Fibroblast of skin of right biceps (primary cell): ENCODE measurements around the gene AVL9.
A peak's percentile ranks its signal among the peaks of the same experiment; 100 is the strongest.
"Not testable (repeated sequence)": the region's sequence is repeated elsewhere in the genome, so short reads cannot be mapped to it uniquely, and the experiment has no call there.

Source experiments
- DNase-seq: peaks from one replicate; pipeline ENCODE4 v3.0.0-alpha.2; 2013

The AVL9 gene

GRCh38 chr7:32496052-32496813 lies 944 bp downstream of the AVL9 start:
- DNase-seq = no peak

- DNase-seq = not testable (repeated sequence)
Observed at GRCh38 chr7:32499755-32500154, 4.5 kb downstream of the AVL9 start.

- DNase-seq = not testable (repeated sequence)
Observed at GRCh38 chr7:32500216-32500615, 4.9 kb downstream of the AVL9 start.

- peak; percentile 87 for DNase-seq
Observed at GRCh38 chr7:32500922-32501341, 5.6 kb downstream of the AVL9 start.

DNA sequence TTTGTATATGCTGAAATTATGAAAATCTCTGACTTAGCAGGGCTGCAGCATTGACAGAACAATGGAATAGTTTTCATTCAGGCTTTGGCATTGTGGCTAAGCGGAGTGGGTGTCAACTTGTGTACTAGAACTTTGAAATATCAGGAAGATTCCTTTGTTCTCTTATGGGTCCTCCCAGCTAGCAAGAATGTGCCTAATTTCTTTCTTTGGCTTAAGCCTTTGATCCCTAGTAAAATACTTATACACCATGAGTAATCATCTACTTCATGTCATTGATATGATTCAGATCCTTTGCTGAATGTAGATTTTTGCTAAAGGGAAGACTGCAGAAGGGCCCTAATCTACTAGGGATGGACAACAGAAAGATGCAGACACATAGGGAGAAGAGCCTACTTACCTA lies 6.2 kb downstream of the AVL9 start:
- peak; percentile 85 for DNase-seq

GRCh38 chr7:32502728-32503127 lies 7.4 kb downstream of the AVL9 start:
- no peak for DNase-seq

DNA sequence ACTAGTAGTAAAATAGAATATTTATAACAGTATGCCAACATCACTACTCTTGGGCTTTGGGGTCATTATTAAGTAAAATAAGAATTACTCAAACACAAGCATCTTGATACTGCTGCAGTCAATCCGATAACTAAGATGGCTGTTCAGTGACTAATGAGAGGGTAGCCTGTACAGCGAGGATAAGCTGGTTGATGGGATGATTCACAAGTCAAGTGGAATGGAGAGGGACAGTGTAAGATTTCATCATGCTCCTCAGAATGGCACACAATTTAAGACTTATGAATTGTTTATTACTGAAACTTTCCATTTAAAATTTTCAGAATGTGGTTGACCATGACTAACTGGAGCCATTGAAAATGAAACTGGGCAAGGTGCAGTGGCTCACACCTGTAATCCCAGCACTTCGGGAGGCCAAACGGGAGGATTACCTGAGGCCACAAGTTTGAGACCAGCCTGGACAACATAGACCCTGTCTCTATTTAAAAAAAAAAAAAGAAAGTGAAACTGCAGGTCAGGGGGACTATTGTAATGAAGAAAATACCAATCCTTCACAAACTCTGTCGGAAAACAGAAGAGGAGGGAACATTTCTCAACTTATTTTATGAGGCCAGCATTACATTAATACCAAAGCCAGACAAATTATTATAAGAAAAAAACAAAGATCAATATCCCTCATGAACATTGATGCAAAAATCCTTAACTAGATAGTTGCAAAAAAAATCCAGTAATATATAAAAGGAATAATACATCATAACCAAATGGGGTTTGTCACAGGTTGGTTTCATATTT lies 11.2 kb downstream of the AVL9 start:
- peak; percentile 95 for DNase-seq

- DNase-seq = peak; percentile 58
Observed at GRCh38 chr7:32507414-32507813, 12.1 kb downstream of the AVL9 start.

DNA sequence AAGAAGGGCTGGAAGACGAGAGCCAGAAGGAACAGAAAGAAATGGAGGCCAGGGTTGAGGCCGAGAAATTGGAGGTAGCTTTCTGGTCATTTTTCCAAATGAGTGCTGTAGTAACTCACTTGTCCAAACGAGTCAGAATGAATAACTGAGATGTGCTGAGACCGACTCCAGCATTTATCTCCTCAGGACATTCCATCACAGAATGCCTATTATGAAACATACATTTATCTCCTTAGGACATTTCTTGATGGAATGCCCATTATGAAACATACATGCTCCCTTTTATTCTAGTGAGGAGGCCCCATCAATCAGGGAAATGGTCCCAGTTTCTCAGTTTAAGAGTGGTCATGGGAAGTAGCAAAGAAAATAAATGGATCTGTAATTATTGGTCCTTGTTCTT lies 16.5 kb downstream of the AVL9 start:
- peak; percentile 10 for DNase-seq

DNA sequence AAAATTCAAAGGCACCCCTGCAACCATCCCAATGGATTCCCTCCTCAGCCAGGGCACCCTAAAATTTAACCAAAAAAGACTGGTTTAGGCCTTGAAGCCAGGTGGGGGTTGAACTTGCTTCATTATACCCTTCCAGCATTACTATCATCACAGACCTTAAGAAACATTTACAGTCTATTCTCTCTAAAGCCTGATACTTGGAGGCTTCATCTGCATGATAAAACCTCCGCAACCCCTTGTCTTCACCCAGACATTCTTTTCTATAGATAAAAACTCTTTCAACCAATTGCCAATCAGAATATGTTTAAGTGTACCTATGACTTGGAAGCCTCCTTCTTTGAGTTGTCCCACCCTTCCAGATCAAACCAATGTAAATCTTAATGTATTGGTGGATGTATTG lies 17.9 kb downstream of the AVL9 start:
- DNase-seq = no peak

DNA sequence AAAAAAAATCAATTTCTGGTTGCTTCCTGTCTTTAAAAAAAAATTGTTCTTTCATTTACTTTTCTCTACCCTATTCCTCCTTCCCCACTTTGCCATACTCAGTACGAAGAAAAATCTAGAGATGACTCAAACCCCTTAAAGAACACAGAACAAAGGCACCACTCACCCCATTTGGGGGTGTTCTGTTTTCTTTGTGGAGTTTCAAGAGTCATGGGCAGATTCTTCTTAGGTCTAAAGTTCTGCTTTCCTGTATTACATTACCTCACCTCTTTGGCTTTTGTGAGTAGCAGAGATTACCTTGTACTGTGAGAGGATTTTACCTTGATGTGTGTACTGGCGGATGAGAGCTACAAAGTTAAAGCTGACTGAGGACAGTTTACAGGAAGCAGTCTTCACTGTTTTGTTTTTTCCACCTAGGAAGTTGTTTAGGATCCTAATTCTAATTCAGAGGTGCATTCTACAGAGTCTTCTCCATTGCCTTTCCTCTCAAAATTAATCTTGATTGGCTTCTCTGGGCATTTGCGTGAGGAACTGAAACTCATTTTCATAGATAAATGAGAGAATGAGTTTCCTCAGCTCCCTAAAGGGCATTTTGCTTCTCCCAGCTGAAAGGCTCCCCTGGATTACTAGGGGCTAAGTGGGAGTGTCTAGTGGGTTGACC lies 20.7 kb downstream of the AVL9 start:
- no peak for DNase-seq

- peak; percentile 27 for DNase-seq
Observed at GRCh38 chr7:32516551-32517100, 21.3 kb downstream of the AVL9 start.

GRCh38 chr7:32518534-32519140 lies 23.3 kb downstream of the AVL9 start:
- DNase-seq = peak; percentile 76

- DNase-seq = no peak
Observed at GRCh38 chr7:32519763-32520162, 24.5 kb downstream of the AVL9 start.

DNA sequence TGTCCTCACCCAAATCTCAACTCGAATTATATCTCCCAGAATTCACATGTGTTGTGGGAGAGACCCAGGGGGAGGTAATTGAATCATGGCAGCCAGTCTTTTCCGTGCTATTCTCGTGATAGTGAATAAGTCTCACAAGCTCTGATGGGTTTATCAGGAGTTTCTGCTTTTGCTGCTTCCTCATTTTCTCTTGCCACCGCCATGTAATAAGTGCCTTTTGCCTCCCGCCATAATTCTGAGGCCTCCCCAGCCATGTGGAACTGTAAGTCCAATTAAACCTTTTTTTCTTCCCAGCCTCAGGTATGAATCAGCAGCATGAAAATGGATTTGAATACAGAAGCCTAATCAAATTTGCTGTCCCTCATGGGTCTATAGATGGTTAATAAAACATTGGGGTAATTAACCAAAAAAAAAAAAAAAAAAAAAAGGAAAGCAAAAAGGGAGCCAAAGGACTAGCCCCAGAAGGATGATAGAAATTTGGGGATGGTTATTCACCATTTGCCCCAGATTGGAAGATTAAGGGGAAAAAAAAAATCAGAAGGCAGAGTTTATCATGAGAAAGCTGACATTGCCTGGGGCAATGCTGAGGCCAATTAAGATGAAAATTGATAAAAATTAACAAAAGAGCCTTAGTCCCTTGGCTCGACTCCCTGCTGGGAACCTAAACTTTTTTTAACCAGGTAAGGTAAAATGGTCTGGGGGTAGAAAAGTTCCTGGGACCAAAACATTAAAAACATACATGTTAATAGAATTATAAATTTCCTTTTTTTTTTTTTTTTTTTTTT lies 27.6 kb downstream of the AVL9 start:
- no peak for DNase-seq

- DNase-seq = no peak
Observed at GRCh38 chr7:32524631-32525030, 29.3 kb downstream of the AVL9 start.

- no peak for DNase-seq
Observed at GRCh38 chr7:32525839-32526238, 30.6 kb downstream of the AVL9 start.

DNA sequence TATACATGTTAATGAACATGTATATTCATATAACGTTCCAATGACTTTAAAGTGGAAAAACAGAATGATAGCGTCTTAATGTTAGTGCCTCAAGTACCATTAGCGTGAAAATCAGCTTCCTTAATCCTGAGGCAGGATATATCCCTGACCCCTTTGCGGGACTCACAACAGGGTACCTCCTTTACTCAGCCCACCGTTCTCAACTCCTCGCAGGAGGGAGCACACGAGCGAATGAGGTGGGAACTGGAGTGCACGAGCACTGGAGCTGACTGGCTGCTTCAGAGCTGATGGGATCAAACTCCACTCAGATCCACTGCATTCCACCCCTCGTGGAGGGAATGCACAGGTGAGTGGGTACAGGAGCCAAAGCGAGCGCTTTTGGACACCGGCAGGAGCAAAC lies 36.1 kb downstream of the AVL9 start:
- no peak for DNase-seq

DNA sequence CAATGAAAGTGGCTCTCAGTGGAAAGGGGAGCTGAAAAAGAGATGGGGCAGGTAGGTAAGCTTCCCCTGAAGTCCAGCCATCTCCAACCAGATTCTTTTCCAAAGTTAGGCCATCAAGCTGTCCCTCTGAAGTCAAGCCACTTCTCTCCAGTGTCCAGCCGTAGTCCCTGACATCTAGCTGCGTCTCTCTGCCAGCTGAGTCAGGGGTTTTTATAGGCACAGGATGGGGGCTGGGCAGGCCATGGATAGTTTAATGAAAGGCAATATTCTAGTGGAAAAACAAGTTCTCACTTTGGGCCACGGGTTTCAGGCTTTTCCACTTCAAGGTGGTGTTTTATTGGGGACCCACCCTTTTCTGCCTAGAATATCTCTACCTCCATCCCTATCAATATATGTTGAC lies 36.8 kb downstream of the AVL9 start:
- DNase-seq = no peak

- DNase-seq = no peak
Observed at GRCh38 chr7:32532716-32533115, 37.4 kb downstream of the AVL9 start.

GRCh38 chr7:32533276-32534029 lies 38.2 kb downstream of the AVL9 start:
- DNase-seq = peak; percentile 3
